AG10803 (cell line): ENCODE results near the gene RINL.
A peak's percentile ranks its signal among the peaks of the same experiment; 100 is the strongest.

Experiments
- DNase-seq: peaks from one replicate; pipeline ENCODE4 v3.0.0; 2010; ENCODE audit warnings: low read depth
- H3K4me3 ChIP-seq: 2 replicates; pipeline ENCODE4 v1.5.1; 2011; ENCODE audit warnings: mild to moderate bottlenecking, low read length, control low read depth
- CTCF ChIP-seq: conservative IDR thresholded peaks from 2 replicates; pipeline ENCODE4 v1.5.1; 2011; ENCODE audit warnings: mild to moderate bottlenecking, low read length, control low read depth, inconsistent platforms

RINL gene

GRCh38 chr19:38870612-38871011 is 7.5 kb downstream of the RINL start:
- no peak overlapping the region for H3K4me3 ChIP-seq
- no peak for TF ChIP-seq CTCF
- no peak for DNase-seq

- peak; percentile 63 for TF ChIP-seq CTCF
- DNase-seq = peak; percentile 60
- H3K4me3 ChIP-seq = peak overlapping the region; percentile 62
These were observed 8.1 kb downstream of the RINL start for GRCh38 chr19:38869836-38870607.

- DNase-seq = no peak
- H3K4me3 ChIP-seq = peak overlapping the region; percentile 62
- TF ChIP-seq CTCF = no peak
These were observed 8.8 kb downstream of the RINL start for GRCh38 chr19:38869160-38869835.

- TF ChIP-seq CTCF = no peak
- no peak overlapping the region for H3K4me3 ChIP-seq
- DNase-seq = no peak
These were observed 9.5 kb downstream of the RINL start for GRCh38 chr19:38868551-38868950.

GRCh38 chr19:38867171-38867780 is 10.8 kb downstream of the RINL start:
- no peak for DNase-seq

GRCh38 chr19:38862321-38863059 is 15.6 kb downstream of the RINL start:
- no peak overlapping the region for H3K4me3 ChIP-seq
- peak; percentile 83 for DNase-seq
- TF ChIP-seq CTCF = no peak

More at GRCh38 chr19:38867171-38867780, 10.8 kb downstream of the RINL start:
- H3K4me3 ChIP-seq = no peak overlapping the region
- no peak for TF ChIP-seq CTCF
